ENCODE data around the gene CD99L2.

DNA sequence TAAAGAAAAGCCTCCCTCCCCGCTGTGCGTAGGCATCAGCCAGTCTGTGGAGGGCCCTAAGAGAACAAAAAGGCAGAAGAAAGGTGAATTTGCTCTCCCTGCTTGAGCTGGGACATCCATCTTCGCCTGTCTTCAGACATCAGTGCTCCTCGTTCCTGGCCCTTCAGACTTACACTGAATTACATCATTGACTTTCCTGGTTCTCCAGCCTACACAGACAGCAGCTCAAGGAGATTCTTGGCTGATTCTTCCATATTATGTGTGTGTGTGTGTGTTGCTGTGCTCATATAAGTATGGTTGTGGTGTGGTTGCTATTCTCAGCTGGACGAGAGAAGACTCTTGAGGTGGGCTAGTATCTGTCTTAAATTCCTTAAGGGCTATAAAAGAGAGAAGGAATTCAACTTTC lies 35.5 kb upstream of the CD99L2 start:
- no peak for TF ChIP-seq BHLHE40 (IDR thresholded peaks at IDR 0.05; ENCODE audit: borderline replicate concordance in 1 of 2, low read depth in 2 of 2, low read length in 1 of 2)
- TF ChIP-seq ASH2L (IDR thresholded peaks at IDR 0.05; ENCODE audit: borderline replicate concordance, low read depth): no peak

Data from GM12878 (cell line).